Activated naive CD4-positive, alpha-beta T cell treated with anti-CD3 and anti-CD28 coated beads, Interleukin-2, amount 10 ng/mL, durations not matched to agents 7 days and 5 days (primary cell): ENCODE measurements around the gene CEBPZ.
"Not testable (repeated sequence)": the region's sequence is repeated elsewhere in the genome, so short reads cannot be mapped to it uniquely, and the experiment has no call there.

Experiments
- CTCF ChIA-PET: fragments of 350-600 bp; sonication (Branson Sonifier 250); formaldehyde crosslinking; loops from one replicate; lab custom pipeline; 2021; ENCODE audit warnings: antibody characterized with exemption; lab: Charles Lee
- DNase-seq: peaks from one replicate; pipeline ENCODE4 v3.0.0-alpha.2; 2020
- H3K27ac Mint-ChIP-seq: one replicate; pipeline ENCODE4 v1.8.0; 2021; ENCODE audit warnings: mild to moderate bottlenecking, moderate library complexity, mixed read lengths
- H3K27me3 Mint-ChIP-seq: one replicate; pipeline ENCODE4 v1.8.0; 2021; ENCODE audit warnings: mild to moderate bottlenecking, mixed read lengths
- H3K36me3 Mint-ChIP-seq: one replicate; pipeline ENCODE4 v1.8.0; 2021; ENCODE audit warnings: mixed read lengths
- H3K4me1 Mint-ChIP-seq: one replicate; pipeline ENCODE4 v1.8.0; 2021; ENCODE audit warnings: mixed read lengths
- H3K4me3 Mint-ChIP-seq: one replicate; pipeline ENCODE4 v1.8.0; 2021; ENCODE audit warnings: mild to moderate bottlenecking, moderate library complexity, mixed read lengths
- H3K9me3 Mint-ChIP-seq: one replicate; pipeline ENCODE4 v1.8.0; 2021; ENCODE audit warnings: mixed read lengths

The CEBPZ gene

DNA sequence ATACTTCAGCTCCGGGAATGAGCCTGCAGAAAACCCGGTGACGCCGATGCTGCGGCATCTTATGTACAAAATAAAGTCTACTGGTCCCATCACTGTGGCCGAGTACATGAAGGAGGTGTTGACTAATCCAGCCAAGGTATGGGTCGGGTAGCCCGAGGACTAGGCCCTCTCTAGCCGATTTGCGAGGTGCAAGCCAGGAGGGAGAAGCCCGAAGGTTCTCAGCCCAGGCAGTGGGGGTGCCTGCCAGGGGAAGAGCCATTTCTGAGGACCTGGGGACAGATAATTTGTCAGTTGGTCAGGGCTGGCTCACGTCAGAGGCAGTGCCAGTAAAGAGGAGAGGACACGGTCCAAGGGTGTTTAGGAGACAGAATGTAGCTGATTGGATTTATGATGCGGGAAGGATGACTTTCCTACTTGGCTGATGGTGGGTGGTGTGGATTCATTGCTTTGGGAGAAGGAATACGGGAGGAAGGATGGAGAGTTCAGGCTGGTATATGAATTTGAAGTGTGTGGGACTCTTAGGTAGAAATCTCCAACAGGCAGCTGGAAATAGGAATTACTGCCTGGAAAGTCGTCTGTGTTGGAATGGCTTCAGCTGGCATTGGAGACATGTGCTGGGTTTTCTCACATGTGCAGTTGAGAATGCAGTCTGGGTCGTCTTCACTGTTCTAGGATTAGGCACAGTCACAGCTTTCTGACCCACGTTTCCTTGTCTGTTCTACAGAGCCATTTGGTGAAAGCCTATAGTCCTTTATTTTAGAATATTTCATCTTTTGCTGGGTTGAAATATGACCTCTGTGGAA is 936 bp upstream of the CEBPZ start:
- Mint-ChIP-seq H3K36me3 (peaks cover 25% of the 10 kb centered on the region), H3K4me3 (no peak overlapping the region), H3K4me1 (peaks cover 20% of the 10 kb centered on the region), H3K9me3 (no peaks in the 10 kb centered on the region), H3K27ac (no peak overlapping the region), H3K27me3 (no peaks in the 10 kb centered on the region)
- CTCF ChIA-PET, result interaction anchor here (1.2 to 1.5 kb wide), 2 partner anchors 63 to 73 kb away, joined by 3 to 4 read pairs; no protein-coding TSS in a partner anchor
- peak; percentile 24 for DNase-seq

DNA sequence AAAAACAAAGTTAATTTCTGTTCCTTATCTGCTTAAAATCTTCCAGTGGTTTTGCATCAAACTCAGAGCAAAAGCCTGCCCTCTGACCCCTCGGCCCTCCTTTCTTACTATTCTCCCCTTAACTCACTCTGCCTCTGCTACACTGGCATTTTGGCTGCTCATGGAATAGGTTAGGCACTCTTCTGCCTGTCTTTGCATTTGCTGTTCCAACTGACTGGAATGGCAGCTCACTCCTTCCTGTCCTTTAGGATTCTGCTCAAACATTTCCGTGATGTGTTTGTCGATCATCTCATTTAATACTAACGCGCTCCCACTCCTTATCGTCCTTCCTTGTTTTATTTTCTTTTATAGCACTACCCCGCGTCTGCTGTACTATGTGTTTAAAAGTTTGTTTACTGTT is 815 bp downstream of the CEBPZ start:
- H3K27ac Mint-ChIP-seq, result no peak overlapping the region
- no peak for DNase-seq
- H3K4me3 Mint-ChIP-seq, result no peak overlapping the region
- CTCF ChIA-PET, result no interaction called here
- H3K4me1 Mint-ChIP-seq, result peaks cover 31% of the 10 kb centered on the region
- no peaks in the 10 kb centered on the region for H3K9me3 Mint-ChIP-seq
- peaks cover 29% of the 10 kb centered on the region for H3K36me3 Mint-ChIP-seq
- no peaks in the 10 kb centered on the region for H3K27me3 Mint-ChIP-seq

DNA sequence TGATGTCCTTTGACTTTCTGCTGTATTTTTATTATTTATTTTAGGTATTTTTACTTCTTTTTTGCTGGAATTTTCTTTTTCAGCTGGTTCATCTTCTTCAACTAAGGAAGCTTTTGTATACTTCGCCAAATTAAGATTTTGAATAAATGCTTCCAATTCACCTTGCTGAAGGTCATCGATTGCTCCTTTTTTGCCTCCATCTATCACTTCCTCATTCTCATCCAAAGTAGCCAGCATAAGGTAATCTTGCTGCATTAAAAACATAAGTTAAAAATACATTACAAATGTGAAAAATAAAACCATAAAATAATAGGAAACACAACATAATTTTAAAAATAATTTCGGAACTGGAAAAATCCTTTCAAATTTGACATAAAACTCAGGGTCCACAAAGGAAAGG is 2.6 kb downstream of the CEBPZ start:
- peaks cover 28% of the 10 kb centered on the region for H3K36me3 Mint-ChIP-seq
- no peaks in the 10 kb centered on the region for H3K9me3 Mint-ChIP-seq
- H3K4me3 Mint-ChIP-seq, result no peak overlapping the region
- no peak overlapping the region for H3K27ac Mint-ChIP-seq
- H3K4me1 Mint-ChIP-seq, result peaks cover 31% of the 10 kb centered on the region
- CTCF ChIA-PET, result interaction anchor here (0.6 kb wide), 1 partner anchor 181 kb away, joined by 3 read pairs; no protein-coding TSS in a partner anchor
- no peak for DNase-seq
- H3K27me3 Mint-ChIP-seq, result no peaks in the 10 kb centered on the region

DNA sequence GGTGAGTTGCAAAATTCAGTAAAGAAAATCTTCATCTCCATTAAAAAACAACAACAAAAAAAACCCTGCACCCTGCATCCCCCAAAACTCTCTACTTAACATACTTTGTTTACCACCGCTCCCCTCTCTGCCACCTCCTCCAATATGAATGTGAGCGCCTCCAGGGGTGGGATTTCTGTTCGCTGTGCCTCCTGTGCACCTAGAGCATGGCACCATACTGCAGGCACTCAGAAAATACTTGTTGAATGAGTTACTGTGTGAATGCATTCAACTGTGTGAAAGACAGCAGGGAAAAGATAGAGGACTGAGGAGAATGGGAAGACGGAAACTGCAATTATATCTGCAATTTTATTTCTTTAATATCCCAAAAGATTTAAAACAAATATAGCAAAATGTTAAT is 4.5 kb downstream of the CEBPZ start:
- Mint-ChIP-seq H3K27ac (no peak overlapping the region), H3K9me3 (no peaks in the 10 kb centered on the region), H3K36me3 (peaks cover 44% of the 10 kb centered on the region), H3K4me1 (peaks cover 50% of the 10 kb centered on the region), H3K4me3 (no peak overlapping the region), H3K27me3 (no peaks in the 10 kb centered on the region)
- no peak for DNase-seq
- CTCF ChIA-PET, result no interaction called here

DNA sequence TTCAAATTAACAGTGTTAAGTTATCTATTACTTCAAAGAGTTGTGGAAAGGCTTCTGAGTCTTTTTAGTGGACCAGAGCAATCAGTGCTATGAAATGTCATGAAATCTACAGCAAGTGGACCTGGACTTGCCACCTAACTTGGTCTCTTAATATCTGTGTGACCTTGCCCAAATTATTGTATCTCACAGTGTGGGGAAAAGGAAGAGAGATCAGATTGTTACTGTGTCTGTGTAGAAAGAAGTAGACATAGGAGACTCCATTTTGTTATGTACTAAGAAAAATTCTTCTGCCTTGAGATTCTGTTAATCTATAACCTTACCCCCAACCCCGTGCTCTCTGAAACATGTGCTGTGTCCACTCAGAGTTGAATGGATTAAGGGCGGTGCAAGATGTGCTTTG is 6.3 kb downstream of the CEBPZ start:
- DNase-seq, H3K9me3 Mint-ChIP-seq, H3K4me3 Mint-ChIP-seq, H3K27ac Mint-ChIP-seq, CTCF ChIA-PET, H3K27me3 Mint-ChIP-seq: not testable (repeated sequence)
- H3K4me1 Mint-ChIP-seq, result peaks cover 60% of the 10 kb centered on the region
- H3K36me3 Mint-ChIP-seq, result peaks cover 60% of the 10 kb centered on the region

DNA sequence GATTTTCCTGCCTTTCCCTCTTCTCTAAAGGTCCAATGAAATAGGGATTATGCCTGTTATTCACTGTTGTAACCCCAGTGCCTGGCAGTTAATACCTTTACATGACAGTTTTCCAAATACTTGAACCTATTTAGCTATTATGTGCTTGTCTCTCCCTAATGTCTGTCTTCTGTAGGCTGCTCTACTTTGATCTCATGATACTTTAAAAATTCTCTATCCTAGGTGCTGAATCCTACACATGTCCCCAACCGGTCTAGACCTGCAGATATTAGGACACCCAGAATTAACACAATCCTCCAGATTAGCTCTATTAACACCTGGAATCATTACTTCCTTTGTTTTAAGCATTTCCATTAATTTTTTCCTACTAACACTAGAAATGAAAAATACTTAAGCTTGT is 7.3 kb downstream of the CEBPZ start:
- Mint-ChIP-seq H3K27me3 (no peaks in the 10 kb centered on the region), H3K4me1 (peaks cover 60% of the 10 kb centered on the region), H3K36me3 (peaks cover 64% of the 10 kb centered on the region), H3K4me3 (no peak overlapping the region), H3K27ac (no peak overlapping the region), H3K9me3 (no peaks in the 10 kb centered on the region)
- CTCF ChIA-PET, result no interaction called here
- no peak for DNase-seq

DNA sequence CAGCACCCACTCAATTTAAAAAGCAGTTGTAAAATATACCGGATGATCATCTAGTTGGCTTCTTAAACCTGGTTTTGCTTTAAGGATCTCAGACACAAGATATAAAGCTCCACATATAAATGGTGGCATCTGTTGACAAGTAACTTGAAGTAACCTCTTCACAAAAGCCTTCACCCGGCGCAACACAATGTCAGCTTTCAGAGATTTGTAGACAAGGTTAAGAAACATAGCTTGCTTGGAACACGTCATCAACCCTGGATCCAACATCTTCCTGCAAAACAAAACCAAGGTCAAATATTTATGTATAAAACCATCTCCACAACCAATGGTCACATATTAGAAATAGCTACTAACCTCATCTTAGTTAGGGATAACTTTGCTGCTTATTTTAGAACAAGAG is 8.3 kb downstream of the CEBPZ start:
- CTCF ChIA-PET, result no interaction called here
- peaks cover 57% of the 10 kb centered on the region for H3K4me1 Mint-ChIP-seq
- no peaks in the 10 kb centered on the region for H3K9me3 Mint-ChIP-seq
- DNase-seq, result no peak
- H3K27ac Mint-ChIP-seq, result peak overlapping the region; percentile 50
- H3K4me3 Mint-ChIP-seq, result no peak overlapping the region
- H3K27me3 Mint-ChIP-seq, result no peaks in the 10 kb centered on the region
- H3K36me3 Mint-ChIP-seq, result peaks cover 72% of the 10 kb centered on the region

DNA sequence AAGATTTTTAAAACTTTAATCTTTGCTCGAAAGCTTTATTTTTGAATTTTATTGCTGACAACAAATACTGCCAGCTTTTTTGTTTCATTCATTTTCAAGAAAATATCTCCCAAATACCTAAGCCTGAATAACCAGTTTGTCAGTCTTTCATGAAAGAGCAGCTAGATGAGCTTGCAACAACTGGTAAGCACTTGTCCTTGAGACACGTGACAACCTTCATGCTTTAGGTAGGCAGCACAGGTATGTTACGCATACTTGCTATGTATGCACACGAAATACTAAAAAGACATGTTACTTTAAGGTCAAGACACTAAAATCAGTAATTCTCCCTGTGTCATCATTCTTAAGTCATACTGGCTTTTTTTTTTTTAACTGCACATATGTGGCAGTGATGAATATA is 12.3 kb downstream of the CEBPZ start:
- CTCF ChIA-PET, result no interaction called here
- Mint-ChIP-seq H3K27ac (no peak overlapping the region), H3K4me3 (no peak overlapping the region), H3K9me3 (no peaks in the 10 kb centered on the region), H3K27me3 (no peaks in the 10 kb centered on the region), H3K36me3 (peaks cover 64% of the 10 kb centered on the region), H3K4me1 (peaks cover 34% of the 10 kb centered on the region)
- no peak for DNase-seq

DNA sequence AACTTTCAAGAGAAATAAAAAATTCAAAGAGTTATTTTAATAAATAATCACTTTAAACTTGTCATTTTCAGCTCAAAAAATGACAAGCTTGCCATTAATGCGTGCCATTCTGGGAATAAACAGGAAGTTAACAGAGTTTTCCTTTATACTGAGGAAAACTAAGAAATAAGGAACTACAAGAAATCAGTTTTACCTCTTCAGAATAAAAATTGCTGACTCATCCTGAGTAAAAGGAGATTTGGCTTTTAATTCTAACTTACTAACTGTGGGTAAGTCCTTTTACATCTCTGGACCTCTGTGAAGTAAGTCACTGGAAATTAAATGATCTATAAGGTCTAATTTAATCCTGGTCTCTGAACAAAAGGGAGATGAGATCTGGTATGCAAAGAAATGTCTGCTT is 16.1 kb downstream of the CEBPZ start:
- DNase-seq, result no peak
- CTCF ChIA-PET, result no interaction called here
- Mint-ChIP-seq H3K36me3 (peaks cover 52% of the 10 kb centered on the region), H3K9me3 (no peaks in the 10 kb centered on the region), H3K27ac (no peak overlapping the region), H3K4me3 (no peak overlapping the region), H3K4me1 (peaks cover 3% of the 10 kb centered on the region), H3K27me3 (no peaks in the 10 kb centered on the region)

DNA sequence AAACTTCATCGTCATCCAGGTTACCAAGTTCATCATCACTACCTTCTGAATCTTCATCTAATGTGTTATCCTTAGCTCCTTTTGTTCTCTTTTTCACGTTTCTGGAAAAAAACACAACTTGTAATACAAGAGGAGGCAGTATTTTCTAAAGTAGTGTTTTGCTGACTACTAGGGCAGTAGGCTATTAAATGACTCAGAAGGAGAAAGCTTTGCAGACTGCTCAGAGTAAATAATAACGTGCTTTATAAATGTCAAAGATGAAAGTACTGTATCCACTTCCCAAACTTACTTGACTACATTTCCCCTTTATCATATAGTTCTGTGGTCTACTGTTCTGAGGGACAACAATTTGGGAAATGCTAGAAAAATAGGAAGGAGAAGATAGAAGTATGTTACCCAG is 19.5 kb downstream of the CEBPZ start:
- peaks cover 70% of the 10 kb centered on the region for H3K36me3 Mint-ChIP-seq
- no peak for DNase-seq
- CTCF ChIA-PET, result interaction anchor here (0.6 kb wide), 1 partner anchor 167 kb away, joined by 3 read pairs; no protein-coding TSS in a partner anchor
- no peak overlapping the region for H3K4me3 Mint-ChIP-seq
- H3K27me3 Mint-ChIP-seq, result no peaks in the 10 kb centered on the region
- H3K27ac Mint-ChIP-seq, result no peak overlapping the region
- peaks cover 26% of the 10 kb centered on the region for H3K9me3 Mint-ChIP-seq
- peaks cover 3% of the 10 kb centered on the region for H3K4me1 Mint-ChIP-seq

DNA sequence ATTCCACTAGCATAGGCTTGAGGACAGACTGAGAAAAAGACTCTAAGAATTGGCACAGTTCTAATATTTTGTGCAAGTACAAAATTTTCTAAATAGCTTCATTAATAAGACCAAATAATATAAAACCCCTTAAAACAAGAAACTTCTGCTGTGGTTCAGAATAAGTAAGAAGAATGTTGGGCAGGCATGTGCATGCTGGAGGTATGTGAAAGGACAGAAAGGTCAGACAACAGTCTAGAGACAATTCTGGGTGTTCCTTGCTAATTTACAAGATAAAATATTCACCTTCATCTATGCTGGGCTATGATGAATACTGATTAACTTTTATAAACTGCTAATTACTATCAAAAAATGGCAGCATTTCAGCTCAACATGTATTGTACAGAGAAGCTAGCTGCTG is 20.2 kb downstream of the CEBPZ start:
- H3K9me3 Mint-ChIP-seq, result peaks cover 30% of the 10 kb centered on the region
- CTCF ChIA-PET, result interaction anchor here (0.6 kb wide), 1 partner anchor 168 kb away, joined by 3 read pairs; no protein-coding TSS in a partner anchor

DNA sequence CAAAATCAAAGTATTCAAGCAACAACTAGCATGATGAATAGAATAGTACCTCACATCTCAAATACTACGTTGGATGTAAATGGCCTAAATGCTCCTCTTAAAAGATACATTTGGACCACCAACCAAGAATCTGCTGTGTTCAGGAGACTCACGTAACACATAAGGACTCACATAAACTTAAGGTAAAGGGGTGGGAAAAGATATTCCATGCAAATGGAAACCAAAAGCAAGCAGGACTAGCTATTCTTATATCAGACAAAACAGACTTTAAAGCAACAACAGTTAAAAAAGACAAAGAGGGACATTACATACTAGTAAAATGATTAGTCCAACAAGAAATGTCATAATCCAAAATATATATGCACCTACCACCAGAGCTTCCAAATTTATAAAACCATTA is 24.6 kb downstream of the CEBPZ start:
- CTCF ChIA-PET, H3K27me3 Mint-ChIP-seq, DNase-seq, H3K4me1 Mint-ChIP-seq, H3K4me3 Mint-ChIP-seq, H3K27ac Mint-ChIP-seq: not testable (repeated sequence)
- Mint-ChIP-seq H3K36me3 (peaks cover 85% of the 10 kb centered on the region), H3K9me3 (peaks cover 41% of the 10 kb centered on the region)

More for the DNA sequence above, 20.2 kb downstream of the CEBPZ start:
- H3K27ac Mint-ChIP-seq, result no peak overlapping the region
- peaks cover 3% of the 10 kb centered on the region for H3K4me1 Mint-ChIP-seq
- no peak overlapping the region for H3K4me3 Mint-ChIP-seq
- peaks cover 71% of the 10 kb centered on the region for H3K36me3 Mint-ChIP-seq
- no peak for DNase-seq
- no peaks in the 10 kb centered on the region for H3K27me3 Mint-ChIP-seq

DNA sequence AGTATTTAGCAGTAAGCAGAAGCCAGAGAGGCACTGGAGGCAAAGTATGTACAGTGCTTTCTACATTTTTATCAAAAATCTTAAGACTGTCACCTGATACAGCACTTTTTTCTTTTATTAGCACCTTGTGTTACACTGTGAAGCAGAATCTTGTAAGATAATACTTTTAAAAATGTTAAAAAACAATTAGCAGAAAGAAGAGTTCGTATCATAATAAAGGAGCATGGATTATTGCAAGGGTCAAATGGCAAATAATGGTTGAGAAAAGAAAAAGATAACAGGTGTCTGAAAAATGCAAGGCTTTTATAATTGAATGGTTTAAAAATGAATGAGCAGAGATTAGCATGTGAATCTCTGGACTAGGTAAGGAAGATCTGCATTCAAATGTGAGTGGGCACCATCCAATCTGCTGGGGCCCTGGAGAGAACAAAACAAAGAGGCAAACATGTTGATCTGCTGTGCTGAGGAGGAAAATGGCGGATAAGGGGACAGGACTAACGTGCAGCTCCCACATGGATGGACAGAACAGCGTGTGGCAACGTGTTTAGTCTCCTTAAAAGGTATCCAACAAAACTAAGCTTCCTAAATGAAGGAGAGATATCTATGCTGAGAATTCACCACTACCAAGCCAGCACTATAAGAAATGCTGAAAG is 25.6 kb downstream of the CEBPZ start:
- Mint-ChIP-seq H3K9me3 (peaks cover 41% of the 10 kb centered on the region), H3K4me1 (peaks cover 9% of the 10 kb centered on the region), H3K27me3 (no peaks in the 10 kb centered on the region), H3K36me3 (peaks cover 82% of the 10 kb centered on the region), H3K27ac (no peak overlapping the region), H3K4me3 (no peak overlapping the region)
- no peak for DNase-seq
- CTCF ChIA-PET, result no interaction called here

DNA sequence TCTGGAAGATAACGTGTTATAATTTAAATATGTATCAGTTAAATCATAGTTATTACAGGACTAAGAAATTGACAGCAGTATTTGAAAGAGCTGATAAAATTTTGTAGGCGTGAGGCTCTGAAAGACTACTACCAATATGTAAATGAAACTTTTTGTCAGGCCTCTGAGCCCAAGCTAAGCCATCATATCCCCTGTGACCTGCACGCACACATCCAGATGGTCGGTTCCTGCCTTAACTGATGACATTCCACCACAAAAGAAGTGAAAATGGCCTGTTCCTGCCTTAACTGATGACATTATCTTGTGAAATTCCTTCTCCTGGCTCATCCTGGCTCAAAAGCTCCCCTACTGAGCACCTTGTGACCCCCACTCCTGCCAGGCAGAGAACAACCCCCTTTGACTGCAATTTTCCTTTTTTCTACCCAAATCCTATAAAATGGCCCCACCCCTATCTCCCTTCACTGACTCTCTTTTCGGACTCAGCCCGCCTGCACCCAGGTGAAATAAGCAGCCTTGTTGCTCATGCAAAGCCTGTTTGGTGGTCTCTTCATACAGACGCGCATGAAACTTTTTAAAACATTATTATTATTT is 26.2 kb downstream of the CEBPZ start:
- H3K4me3 Mint-ChIP-seq, H3K27me3 Mint-ChIP-seq, H3K27ac Mint-ChIP-seq, H3K4me1 Mint-ChIP-seq, DNase-seq, CTCF ChIA-PET: not testable (repeated sequence)
- Mint-ChIP-seq H3K9me3 (peaks cover 41% of the 10 kb centered on the region), H3K36me3 (peaks cover 76% of the 10 kb centered on the region)
